Measurements from ENCODE around the gene PTPN1.

DNA sequence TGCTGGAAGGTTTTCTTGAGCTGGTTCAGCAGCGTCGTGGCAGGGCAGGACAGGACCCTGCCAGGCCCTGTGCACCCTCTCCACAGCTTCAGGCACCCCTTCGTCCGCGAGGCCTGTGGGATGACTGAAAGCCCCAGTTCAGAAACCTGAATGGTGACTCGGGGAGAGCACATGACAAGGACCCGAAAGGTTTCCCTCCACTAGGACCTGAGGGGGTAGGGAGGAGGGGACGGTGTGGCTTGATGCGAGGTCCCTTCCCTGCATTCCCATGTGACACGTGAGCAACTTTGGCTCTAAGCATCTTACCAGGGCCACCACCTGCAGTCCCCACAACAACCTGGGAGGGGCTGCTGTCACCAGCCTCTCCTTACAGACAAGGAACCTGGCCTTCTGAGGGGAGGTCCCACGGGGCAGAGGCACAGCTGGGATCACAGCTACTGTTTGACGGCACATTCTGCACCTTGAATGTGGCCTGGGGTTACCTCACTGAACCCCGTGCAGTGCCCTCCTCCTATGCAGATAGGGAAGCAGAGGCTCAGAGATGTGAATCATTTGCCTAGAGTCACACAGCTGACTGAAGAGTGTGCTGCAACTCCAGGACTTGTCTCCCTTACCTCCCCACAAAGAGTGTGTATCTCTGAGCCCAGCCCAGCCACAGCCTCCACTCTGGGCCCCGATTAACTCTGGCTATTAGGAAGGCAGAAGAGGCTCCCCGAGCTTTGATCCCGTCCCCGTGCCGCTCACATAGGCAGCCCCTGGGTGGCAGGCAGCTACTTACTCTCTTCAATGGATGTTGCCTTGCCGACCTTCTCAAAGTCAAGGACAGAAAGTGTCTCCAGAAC, 84.6 kb downstream of the PTPN1 start:
- no peak for TF ChIP-seq SAFB2 (CRISPR knock-in tag; IDR thresholded peaks at IDR 0.05; ENCODE audit: borderline replicate concordance, low read depth)
- no peak for TF ChIP-seq YY1 (IDR thresholded peaks at IDR 0.05; ENCODE audit: insufficient read depth, insufficient replicate concordance, low read depth, low read length)
- no peak for TF ChIP-seq GLI4 (CRISPR knock-in tag; IDR thresholded peaks at IDR 0.05; ENCODE audit: borderline replicate concordance)
- TF ChIP-seq TOPORS (CRISPR knock-in tag; IDR thresholded peaks at IDR 0.05) = no peak
- TF ChIP-seq, protein P1, sequence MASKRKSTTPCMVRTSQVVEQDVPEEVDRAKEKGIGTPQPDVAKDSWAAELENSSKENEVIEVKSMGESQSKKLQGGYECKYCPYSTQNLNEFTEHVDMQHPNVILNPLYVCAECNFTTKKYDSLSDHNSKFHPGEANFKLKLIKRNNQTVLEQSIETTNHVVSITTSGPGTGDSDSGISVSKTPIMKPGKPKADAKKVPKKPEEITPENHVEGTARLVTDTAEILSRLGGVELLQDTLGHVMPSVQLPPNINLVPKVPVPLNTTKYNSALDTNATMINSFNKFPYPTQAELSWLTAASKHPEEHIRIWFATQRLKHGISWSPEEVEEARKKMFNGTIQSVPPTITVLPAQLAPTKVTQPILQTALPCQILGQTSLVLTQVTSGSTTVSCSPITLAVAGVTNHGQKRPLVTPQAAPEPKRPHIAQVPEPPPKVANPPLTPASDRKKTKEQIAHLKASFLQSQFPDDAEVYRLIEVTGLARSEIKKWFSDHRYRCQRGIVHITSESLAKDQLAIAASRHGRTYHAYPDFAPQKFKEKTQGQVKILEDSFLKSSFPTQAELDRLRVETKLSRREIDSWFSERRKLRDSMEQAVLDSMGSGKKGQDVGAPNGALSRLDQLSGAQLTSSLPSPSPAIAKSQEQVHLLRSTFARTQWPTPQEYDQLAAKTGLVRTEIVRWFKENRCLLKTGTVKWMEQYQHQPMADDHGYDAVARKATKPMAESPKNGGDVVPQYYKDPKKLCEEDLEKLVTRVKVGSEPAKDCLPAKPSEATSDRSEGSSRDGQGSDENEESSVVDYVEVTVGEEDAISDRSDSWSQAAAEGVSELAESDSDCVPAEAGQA (IDR thresholded peaks at IDR 0.05; ENCODE audit: low read depth) = no peak
- TF ChIP-seq, protein P1 (CRISPR knock-in tag; IDR thresholded peaks at IDR 0.05; ENCODE audit: borderline replicate concordance) = no peak
- TF ChIP-seq ZNF24 (IDR thresholded peaks at IDR 0.05) = no peak
- TF ChIP-seq, protein P2, sequence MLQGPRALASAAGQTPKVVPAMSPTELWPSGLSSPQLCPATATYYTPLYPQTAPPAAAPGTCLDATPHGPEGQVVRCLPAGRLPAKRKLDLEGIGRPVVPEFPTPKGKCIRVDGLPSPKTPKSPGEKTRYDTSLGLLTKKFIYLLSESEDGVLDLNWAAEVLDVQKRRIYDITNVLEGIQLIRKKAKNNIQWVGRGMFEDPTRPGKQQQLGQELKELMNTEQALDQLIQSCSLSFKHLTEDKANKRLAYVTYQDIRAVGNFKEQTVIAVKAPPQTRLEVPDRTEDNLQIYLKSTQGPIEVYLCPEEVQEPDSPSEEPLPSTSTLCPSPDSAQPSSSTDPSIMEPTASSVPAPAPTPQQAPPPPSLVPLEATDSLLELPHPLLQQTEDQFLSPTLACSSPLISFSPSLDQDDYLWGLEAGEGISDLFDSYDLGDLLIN (CRISPR knock-in tag; IDR thresholded peaks at IDR 0.05; ENCODE audit: borderline replicate concordance) = no peak
- no peak for TF ChIP-seq ARID2 (CRISPR knock-in tag; IDR thresholded peaks at IDR 0.05; ENCODE audit: borderline replicate concordance)
